Renal cortex interstitium (tissue), 11 donors: Measurements from ENCODE around the gene KPNA6. TPM values are rescaled to one million over a fixed set of nuclear protein-coding genes. Genes with fewer than 3 reads are reported as not detected.

Source experiments
- DNase-seq, 11 donors: peaks; one replicate each; pipeline ENCODE4 v3.0.0-alpha.2; 2013; ENCODE audit warnings: low read depth in 9 of 11, low spot score in 4 of 11; ENCODE audit errors: extremely low read depth in 1 of 11
- polyA plus RNA-seq, 3 donors: library from polyadenylated mRNA; unstranded; fragments of 120-200 nt; gene quantifications; one replicate each; pipeline ENCODE4 v1.2.1, GENCODE V29; 2013; ENCODE audit not compliant: insufficient read length in 3 of 3

Gene KPNA6
- polyA plus RNA-seq, 3 donors: 32.7 to 35.7 (median 35.3) TPM

DNA sequence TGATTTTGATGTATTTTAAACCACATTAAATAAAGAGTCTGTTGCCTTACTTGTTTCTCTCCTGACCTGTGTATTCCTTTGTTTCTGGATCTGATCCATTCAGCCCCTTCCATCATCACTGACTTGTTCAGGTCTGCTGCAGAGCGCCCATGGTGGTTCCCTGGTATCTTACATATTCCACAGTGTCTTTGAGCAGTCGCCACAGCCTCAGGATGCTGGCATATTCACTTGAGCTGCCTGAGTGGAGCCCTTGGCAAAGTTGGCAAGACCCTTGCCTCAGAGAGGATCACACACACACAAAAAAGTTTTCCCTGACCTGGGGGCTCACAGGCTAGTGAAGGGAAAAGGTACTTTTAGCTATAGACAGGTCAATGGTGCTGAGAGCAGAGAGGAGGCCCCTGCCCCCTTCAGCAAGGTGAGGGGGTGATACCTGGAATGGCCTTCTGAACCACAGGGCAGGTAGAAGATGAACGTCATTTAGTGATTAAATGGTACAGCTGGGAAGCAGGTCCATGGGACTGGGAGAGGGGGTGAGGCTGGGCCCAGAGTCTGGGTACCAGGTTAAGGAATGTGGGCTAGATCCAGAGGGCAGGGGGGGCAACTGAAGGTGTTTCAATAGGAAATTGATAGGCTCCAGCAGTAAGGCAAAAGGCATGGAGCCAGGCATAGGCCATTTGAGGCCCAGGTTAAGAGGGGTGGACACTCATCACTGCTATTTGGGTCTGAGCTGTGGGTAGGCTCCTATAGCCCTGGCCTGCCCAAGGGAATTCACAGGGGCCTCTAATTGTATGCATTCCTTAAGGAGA, 90.6 kb downstream of the KPNA6 start:
- DNase-seq: no peak

GRCh38 chr1:32199043-32199716, 91.3 kb downstream of the KPNA6 start:
- no peak for DNase-seq

GRCh38 chr1:32199717-32200072, 91.8 kb downstream of the KPNA6 start:
- DNase-seq: no peak

GRCh38 chr1:32200226-32201010, 92.6 kb downstream of the KPNA6 start, which contains the start of gene CCDC28B:
Gene CCDC28B (plus strand): TSS chr1:32200595. CDS start chr1:32201936, 1,341 bp downstream.
- peak in 1 of 11 donors; percentile 53 for DNase-seq

- DNase-seq: peak in 1 of 11 donors; percentile 56
Observed at GRCh38 chr1:32201011-32201855, 93.4 kb downstream of the KPNA6 start.

GRCh38 chr1:32204943-32205361, 97.1 kb downstream of the KPNA6 start:
- DNase-seq: no peak

DNA sequence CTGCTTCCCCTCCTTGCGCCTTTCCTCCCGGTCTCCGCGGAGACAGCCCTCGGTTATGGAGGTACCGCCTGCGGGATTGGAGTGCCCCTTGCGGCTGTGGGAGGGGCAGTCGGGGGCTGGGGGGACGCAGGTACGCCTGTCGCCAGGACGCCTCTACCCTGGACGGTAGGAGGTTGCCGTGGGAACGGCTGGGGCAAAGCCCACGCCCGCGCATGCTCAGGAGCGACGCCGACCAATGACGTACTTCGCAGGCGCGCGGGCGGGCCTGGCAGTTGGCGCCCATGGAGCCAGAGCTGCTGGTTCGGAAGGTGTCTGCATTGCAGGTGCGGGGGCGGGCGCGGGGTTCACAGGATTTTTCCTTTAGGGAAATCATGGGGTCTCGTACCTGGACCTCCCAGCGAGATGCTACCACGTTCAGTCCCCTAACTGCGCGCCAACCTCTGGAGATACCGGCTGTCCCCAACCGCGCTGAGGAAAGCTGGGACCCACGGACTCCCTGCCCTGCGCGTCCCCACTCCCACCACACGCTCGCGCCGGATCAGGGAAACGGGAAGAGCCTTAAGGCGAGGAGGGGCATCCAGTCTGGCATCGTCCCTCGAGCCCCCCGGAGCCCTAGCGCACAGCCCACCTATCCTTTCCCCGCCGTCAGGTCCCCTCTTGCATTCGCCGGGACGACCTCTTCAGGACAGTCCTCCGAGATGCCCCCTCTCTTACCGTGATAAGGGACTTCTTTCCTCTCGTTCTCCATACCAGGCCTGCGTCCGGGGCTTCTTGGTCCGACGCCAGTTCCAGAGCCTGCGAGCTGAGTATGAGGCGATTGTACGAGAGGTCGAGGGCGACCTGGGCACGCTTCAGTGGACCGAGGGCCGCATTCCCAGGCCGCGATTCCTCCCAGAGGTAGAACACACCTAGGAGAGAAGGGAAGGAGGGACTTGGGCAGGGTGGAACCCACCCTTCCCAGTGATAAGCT, 97.8 kb downstream of the KPNA6 start, which contains the start of gene IQCC:
TSS of gene IQCC (plus strand) at position 271 of the 970 bp plus-strand sequence. CDS start at position 282, 11 bp downstream.
- DNase-seq: peak in 10 of 11 donors; percentile 76 to 92 (median 86)

- no peak for DNase-seq
Observed at GRCh38 chr1:32208469-32208868, 100.6 kb downstream of the KPNA6 start.

DNA sequence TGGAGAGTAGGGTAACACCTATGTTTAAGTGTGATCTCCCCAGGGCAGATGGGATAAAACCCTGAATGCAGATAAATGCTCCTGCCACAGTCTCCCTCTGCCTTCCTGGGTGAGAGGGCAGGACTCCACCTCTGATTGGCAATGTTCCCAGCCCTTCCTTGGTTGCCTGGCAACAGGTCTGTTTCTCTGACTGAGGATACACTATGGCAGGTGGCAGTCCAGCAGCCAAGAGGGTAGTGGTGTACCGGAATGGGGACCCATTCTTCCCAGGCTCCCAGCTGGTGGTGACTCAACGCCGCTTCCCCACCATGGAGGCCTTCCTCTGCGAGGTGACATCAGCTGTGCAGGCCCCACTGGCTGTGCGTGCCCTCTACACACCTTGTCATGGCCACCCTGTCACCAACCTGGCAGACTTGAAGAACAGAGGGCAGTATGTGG, 101.1 kb downstream of the KPNA6 start, which contains the start of gene DCDC2B:
TSS of gene DCDC2B (plus strand) at position 199 of the 438 bp plus-strand sequence. CDS start at position 204, 5 bp downstream.
- DNase-seq: no peak

DNA sequence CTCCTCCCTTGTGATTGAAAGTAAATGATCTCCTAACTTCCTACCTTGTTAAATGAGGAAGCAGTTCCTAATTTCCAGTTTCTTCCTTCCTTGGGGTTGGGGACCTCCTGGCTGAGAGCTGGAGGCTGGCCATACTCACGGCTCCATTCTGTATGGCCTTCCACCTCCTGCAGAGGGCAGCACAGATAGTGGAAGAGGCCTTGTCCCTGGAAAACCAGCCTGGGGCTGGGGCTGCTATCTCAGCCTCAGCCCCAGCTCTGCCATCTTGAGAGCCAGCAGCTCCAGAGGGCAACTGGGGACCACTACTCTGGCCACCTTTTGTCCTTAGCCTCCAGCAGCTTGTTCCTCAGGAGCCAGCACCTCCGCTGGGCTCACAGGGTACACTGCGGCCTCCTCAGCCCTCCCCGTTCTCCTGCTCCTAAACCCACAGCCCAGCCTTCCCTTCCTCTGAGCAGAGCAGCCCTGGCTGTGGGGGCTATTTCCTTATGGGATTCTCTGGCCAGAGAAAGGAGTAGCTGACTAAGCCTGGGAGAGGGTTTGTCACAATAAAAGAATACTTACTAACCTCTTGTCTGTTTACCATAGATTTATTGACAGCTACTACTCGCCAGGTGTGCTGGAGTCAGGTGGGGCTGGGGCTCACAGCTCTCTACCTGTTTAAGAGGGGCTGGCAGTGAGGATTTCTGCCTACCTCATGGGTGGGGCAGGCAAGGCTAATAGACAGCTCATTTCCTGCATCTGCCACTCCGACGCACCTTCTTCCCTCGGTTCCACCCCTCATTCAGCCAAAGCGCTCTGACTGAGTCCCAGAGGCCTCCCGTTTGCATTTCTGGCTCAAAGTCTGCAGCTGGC, 108.0 kb downstream of the KPNA6 start:
- DNase-seq: peak in 1 of 11 donors; percentile 36

DNA sequence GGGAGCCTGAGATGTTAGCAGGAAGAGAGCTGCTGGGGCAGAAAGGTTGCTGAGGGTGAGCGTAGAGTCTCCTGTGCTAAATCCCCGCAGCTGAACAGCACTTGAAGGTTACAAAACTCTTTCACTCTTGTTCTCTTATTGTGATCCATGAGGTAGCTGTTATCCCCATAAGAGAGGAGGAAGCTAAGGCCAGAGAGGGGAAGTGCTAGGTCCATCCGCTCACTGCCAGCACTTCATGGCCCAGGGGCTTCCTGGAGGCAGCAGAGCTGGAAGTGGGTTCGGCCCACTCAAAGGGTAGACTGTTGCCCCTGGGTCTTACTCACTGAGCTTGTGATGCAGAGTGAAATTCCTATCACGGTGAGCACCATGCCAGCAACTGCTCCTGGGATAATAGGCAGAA, 108.7 kb downstream of the KPNA6 start:
- DNase-seq: no peak

- no peak for DNase-seq
Observed at GRCh38 chr1:32219022-32219421, 111.2 kb downstream of the KPNA6 start.

GRCh38 chr1:32220746-32221580, 113.1 kb downstream of the KPNA6 start:
- peak in 1 of 11 donors; percentile 31 for DNase-seq

DNA sequence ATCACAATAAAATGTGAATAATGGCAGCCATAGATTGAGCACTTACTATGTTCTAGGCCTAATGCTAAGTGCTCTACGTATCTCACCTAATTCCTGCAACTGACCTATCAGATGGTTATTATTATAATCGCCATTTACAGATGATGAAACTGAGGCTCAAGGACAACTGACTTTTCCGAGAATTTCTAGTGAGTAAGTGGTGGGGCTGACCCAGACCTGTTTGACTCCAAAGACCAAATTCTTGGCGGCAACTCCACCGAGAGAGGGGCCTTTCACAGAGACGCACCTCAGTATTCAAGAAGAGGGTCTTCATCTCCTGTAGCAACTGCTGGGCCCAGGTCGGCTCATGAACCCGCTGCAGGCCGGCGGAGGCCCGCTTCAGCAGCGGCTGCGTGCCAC, 113.7 kb downstream of the KPNA6 start:
- no peak for DNase-seq

- DNase-seq: peak in 9 of 11 donors; percentile 86 to 95 (median 92)
Observed at GRCh38 chr1:32221980-32222755, 114.3 kb downstream of the KPNA6 start, which contains the start of the genes EIF3I and TMEM234. Gene EIF3I (plus strand): TSS chr1:32222407. CDS start chr1:32222442, 35 bp downstream. Gene TMEM234 (minus strand): TSS chr1:32222353. CDS start chr1:32222322, 31 bp downstream.
